Islet precursor cell (in vitro differentiated cells): ENCODE data around the gene TEKTIP1.

ENCODE experiments used
- DNase-seq: peaks from one replicate; pipeline ENCODE4 v3.0.0-alpha.2; 2018

The TEKTIP1 gene

DNA sequence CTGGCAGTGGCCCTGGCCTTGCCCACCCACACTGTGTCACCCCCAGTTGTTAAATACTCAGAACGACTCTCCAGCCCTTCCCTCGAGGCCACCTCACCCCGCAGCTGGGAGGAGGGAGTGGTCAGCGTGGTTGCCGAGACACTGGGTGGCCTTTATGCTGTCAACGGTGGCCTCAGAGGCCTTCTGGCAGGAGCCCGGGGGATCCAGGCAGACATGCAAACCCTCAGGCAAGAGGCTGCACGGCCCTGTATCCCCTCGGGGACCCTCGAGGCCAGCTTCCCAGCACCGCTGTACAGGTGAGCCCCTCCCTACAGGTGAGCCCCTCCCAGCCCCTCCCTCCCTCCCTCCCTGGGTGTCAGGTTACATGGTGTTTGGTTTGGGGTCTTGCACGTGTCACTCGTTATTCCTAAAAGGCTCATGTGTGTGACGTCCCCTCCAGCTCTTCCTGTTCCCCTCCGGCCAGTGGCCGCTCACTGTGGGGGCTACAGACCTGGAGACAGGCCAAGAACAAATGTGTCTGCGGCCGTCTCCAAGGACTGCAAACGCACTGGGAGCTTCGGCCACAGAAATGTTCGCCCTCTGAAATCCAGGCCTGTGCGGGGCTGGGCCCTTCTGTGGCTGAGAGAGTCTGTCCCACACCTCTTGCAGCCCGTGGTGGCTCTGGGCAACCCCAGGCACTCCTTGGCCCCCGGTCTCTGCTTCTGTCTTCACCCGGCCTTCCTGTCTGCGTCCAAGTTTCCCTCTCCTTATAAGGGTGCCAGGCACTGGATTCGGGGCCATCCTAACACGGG is at the start of gene TEKTIP1:
Gene TEKTIP1, plus strand, starts transcription at position 210 of the 791 bp plus-strand sequence. Its CDS starts 4 bp downstream, at position 214.
- peak; percentile 71 for DNase-seq

DNA sequence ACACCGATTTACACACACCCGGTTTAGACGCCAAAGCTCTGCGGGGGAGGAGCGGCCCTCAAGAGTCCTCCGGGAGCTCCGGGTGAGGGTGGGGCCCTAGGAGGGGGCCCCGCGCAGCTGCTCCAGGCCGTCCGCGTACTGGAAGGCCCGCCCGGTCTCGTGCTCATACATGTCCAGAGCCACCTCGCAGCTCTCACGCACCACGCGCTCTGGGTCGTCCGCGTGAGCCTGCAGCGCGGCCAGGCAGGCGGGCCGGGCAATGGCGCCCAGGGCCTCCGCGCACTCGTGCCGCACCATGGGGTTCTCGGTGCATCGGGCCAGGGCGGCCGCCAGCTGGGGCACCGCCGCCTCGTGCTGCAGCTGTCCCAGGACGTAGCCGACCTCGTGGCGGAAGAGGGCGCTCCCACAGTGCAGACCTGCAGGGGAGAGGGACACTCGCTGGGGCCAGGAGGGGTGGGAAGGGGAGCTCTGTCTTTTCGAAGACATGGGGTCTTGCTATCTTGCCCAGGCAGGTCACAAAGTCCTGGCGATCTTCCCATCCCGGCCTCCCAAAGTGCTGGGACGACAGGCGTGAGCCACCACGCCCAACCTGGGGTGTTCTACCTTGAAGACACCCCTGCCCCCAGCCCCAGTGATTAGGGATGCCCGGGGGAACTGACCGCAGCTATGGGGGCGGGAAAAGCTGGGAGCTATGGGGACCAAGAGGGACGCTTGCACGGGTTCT is 47.4 kb upstream of the TEKTIP1 start:
- no peak for DNase-seq

DNA sequence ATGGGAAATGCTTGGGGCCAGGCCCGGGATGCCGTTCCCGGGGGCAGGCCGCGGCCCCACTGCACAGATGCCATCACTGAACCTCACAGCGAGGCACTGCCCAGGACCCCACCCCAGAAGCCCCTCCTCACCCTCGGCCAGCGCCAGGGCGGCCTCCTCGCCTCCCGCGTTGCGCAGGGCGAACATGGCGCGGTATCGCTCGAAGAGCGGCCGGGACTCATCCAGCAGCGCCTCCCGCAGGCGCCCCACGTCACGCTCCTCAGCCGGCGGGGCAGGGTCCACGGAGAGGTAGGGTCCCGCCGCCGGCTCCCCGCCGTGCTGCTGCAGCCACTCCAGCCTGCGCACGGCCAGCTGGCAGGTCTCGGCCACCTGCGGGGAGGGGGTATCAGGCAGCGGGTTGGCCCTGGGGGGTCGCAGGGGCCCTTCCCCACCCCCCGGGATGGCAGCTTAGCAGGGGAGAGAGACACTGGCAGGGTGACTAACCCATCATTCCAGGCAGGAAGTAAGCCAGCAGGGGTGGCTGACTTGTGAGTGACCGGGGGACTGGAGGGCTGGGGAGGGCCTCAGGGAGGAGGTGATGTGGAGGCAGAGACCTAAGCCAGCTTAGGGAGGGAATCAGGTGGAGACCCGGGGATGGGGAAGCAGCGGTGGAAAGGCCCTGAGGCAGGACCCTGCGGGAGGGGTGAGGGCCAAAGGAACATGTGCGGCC is 46.7 kb upstream of the TEKTIP1 start:
- no peak for DNase-seq

DNA sequence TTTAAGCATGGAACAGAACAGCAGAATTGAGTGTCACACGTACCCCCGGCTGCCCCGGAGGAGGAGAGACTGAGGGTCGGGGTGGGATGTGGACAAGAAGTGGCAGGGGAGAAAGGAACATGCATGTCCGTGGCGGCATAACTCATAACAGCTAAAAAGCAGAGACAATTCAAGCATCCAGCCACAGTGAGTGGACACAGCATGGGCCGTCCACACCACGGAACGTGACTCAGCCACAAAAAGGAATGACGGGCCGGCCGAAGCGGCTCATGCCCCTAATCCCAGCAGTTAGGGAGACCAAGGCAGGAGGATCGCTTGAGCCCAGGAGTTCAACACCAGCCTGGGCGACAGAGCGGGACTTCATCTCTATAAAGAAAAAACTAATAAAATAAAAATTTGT is 46.1 kb upstream of the TEKTIP1 start:
- no peak for DNase-seq

DNA sequence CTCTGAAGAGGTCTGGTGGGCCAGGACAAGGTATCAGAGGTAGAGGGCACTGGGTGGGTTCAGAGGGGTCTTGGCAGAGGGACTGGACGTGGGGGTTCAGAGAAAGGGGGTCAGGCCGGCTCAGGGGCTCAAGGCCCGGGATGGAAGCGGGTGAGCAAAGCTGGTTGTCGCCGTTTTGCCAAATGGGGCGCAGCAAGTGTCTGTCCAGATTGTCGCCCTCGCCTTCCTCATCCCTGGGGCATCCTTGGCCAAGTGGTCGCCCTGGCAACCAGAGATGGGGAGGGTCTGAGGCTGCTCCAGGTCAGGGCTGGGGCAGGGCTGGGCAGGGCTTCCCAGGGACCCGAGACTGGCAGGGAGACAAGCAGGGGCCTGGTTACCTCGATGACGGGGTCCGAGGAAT is 45.3 kb upstream of the TEKTIP1 start:
- DNase-seq = no peak

DNA sequence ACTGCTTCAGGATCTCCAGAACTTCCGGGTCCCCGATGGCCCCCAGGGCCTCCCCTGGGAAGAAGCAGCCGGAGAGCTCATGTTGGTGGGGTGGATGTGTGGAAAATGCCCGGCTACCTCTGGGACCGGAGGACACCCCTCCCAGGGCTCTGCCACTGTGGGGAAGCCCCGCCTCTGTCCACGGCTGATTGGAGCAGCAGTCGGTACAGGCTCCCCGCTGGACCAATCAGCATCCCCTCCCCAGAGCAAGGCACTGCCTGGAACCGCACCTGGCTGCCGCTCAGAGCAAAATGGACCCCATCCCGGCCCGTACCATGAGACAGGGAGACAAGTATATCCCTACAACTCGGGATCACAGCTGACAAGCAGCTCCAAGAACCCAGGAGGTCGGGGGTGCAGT is 44.9 kb upstream of the TEKTIP1 start:
- peak; percentile 73 for DNase-seq

DNA sequence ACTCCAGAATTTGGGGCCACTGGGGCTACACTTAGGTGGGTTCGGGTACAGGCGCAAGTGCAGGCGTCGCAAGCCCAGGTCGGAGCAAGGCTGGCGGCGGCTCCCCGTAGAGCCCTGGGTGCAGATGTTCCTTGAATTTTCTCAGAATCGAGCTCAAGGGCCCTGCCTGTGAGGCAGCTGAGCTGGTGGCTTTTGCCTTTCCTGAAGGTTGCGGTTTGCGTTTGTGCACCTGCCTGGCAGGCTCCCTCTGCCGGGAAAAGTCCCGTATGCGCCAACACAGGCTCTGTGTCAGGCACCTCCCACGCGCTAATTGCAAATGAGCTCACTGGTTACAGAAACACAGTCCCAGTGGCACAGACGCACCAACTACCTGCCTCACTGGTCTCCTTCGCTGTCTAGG is 44.4 kb upstream of the TEKTIP1 start:
- DNase-seq = peak; percentile 51

DNA sequence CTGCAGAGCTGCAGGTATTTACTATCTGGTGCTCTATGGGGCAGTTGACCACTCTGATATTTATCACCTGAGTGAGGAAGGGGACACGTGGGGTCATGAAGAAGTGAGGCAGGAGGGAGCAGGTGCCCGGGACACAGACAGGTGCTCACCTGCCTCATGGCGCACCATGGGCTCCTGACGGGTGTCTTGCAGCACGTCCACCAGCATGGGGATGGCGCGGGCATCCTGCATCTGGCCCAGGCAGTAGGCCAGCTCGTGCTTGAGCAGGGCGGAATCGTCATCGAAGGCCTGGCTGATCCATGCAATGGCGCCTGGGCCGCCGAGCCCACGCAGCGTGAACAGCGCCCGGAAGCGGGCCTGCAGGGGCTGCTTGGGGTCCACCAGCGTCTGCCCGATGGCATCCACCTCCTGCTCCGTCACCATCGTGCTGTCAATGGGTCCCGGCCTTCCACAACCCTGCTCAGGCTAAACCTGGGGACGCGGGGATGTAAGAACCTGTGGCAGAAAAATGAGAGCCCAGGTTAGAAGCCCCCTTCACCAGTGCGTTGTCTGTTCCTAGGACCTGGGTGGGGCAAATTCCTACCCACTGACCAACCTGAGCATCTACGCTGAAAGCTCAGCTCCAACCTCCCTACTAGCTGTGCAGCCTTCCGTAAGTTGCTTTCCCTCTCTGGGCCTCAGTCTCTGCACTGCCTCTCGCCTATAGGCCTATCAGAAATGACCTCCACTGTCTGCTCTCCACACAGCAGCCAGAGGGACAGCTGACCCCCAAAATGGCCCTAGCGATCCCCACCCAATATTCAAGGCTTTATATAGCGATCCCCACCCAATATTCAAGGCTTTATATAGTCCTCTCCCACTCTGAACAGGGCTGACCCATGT is 42.3 kb upstream of the TEKTIP1 start:
- DNase-seq = no peak

DNA sequence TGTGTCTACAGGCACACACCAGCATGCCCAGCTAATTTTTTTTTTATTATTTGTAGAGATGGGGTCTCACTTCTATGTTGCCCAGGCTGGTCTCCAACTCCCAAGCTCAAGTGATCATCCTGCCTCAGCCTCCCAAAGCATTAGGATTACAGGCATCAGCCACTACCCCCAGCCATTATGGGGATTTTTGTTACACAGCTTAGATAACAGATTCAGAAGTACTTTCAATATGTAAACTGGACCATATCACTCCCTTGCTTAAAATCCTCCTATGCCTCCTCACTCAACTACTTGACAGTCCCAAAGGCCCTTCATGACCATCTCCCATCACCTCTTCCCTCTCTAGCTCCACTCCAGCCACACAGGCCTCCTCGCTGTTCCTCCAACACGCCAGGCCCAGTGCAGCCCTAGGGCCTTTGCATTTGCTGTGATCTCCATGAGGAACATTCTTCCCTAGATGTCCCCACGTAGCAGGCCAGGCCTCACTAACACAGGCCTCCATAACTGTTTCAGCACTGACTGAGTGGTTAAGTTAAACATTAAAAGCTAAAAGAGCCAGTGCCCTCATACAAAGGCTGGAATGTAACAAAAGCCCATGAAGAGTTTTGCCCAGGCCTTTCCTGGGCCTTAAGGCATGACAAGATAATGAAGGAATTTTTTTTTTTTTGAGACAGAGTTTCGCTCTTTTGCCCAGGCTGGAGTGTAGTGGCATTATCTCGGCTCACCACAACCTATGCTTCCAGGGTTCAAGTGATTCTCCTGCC is 41.0 kb upstream of the TEKTIP1 start:
- DNase-seq = no peak

DNA sequence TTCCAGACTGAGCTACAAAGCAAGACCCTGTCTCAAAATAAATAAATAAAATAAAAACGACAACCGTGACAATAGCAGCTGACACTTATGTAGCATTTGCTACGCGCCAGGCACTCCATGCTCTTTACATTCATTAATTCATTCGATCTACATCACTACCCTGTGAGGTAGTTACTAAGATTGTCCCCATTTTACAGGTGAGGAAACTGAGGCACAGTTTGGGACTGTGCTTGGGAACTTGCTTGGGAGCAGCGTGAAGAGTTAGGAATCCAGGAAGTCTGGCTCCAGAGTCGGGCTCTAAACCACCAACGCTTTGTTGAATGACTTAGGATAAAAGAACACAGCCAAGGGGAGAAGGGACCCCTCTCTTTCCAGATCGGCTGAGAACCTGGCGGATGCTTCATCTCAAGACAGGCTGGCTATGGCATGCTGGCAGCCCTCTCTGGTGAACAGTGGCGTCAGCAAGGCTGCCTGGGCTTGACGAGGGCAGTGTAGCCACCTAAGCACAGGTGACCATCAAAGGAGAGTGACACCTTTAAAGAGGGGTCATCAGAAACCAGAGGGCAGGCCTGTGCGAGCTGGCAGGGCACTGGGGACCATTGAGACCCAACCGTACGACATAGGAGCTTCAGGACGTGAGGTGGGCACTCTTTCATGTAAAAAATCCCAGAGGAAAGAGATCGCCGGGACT is 39.1 kb upstream of the TEKTIP1 start:
- peak; percentile 49 for DNase-seq

DNA sequence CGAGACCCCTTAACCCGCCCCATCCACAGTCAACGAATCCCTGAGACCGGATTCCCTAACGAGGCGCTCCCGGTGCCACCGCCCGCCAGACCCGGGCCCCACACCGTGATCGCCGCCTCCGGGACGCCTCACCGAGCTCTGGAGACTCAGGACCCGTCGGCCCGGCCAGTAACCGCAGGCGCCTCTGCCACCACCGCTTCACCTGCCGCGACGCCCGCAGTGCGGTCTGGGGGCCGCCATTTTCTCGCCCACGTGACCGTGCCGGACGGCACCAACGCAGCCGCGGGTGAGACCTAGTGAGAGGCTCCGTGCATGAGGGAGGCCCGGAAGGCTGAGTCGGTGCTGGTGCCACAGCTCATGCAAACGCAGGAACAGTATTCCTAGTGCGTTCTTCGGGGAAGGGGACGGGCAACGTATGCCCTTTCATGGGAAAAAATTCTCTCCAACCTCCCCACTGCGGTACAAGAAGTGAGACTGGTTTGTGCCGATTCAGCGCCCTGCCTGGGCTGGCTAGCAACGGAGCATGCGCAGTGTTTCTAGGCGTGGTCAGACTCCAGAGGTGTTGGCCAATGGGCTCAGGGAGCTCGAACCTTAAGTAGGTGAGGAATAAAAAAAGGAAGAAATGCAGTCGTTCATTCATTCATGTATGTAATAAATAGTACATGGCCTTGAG is 38.4 kb upstream of the TEKTIP1 start, which contains the start of gene DOHH:
Gene DOHH, minus strand, starts transcription at position 246 of the 673 bp plus-strand sequence. CDS start 3,860 bp downstream, outside the sequence.
- DNase-seq = peak; percentile 97

DNA sequence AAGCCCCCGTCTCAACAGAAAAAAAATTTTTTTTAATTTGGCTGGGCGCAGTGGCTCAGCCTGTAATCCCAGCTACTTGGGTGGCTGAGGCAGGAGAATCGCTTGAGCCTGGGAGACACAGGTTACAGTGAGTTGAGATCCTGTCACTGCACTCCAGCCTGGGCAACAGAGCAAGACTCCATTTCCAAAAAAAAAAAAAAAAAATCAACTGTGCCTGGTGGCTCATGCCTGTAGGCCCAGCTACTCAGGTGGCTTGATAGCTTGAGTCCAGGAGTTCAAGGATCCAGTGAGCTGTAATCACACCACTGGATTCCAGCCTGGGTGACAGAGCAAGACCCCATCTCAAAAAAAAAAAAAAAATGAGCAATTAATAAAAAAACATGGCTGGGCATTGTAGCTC is 37.2 kb upstream of the TEKTIP1 start:
- no peak for DNase-seq

DNA sequence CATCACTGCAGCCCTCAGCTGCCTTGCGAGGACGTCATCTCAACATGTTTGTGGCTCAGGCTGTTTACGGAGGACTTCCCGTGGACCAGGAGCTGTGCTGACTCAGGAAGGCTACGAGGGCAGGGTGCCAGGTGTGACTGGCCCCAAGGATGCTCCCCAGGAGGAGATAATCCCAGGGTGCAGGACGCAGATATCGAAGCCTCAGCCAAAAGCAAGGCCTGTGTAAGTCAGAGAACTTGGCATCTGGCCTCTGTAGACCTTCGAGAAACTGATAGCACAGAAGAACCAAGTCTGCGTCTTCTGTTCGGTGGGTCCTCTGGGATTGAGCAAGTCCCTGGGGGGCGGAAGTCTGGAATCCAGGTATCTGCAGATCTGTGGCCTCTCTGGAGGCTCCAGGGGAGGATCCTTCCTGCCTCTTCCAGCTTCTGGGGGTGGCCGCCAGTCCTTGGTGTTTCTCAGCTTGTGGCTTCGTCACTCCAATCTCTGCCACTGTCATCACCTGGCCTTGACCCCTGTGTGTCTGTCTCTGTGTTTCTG is 35.9 kb upstream of the TEKTIP1 start:
- no peak for DNase-seq

DNA sequence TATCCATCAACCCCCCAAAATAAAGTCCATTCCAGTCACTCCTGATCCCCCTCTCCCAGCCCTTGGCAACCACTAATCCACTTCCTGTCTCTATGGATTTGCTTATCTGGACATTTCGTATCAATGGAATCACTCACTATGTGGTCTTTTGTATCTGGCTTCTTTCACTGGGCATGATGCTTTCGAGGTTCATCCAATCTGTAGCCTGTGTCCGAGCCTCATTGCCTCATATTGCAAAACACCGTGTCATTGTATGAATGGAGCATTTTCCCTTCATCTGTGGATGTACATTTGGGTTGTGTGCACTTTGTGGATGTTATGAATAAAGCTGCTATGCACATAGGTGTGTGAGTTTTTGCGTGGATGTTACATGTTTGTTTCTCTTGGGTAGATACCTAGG is 34.2 kb upstream of the TEKTIP1 start:
- DNase-seq = no peak

DNA sequence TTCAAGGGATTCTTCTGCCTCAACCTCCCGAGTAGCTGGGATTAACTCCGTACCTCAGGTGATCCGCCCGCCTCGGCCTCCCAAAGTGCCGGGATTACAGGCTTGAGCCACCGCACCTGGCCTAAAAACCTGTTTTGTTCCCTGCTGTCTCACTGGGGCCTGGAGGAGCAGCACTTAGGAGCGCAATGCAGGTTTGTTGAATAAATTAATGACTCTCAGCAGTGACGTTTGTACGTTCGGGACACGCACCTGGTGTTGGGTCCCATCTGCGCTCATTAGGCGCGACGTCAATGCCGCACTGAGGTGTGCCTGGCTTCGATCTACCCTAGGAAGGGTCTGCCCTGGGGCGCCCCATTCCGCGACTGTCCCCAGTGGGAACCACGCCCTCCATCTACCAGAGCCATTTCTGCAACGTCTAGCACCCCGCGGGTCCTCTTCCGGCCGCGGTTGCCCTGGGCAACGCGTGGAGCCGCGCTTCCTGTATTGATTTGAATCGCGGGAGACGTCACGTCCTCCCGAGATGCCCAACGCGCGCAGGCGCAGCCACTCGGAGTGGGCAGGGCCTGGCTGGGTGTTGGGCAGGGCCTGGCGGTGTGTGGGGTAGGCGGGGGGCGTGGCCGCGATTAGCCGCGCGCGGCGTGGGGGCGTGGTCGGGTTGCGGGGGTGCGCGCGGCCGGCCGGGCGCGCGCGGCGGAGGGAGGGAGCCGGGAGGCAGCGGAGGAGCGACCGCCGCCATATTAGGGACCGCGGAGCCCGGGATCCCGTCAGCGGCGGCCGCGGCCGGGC is 33.2 kb upstream of the TEKTIP1 start, which contains the start of gene FZR1:
Gene FZR1, plus strand, starts transcription at position 714 of the 786 bp plus-strand sequence. CDS start 16,679 bp downstream, outside the sequence.
- DNase-seq = peak; percentile 99

DNA sequence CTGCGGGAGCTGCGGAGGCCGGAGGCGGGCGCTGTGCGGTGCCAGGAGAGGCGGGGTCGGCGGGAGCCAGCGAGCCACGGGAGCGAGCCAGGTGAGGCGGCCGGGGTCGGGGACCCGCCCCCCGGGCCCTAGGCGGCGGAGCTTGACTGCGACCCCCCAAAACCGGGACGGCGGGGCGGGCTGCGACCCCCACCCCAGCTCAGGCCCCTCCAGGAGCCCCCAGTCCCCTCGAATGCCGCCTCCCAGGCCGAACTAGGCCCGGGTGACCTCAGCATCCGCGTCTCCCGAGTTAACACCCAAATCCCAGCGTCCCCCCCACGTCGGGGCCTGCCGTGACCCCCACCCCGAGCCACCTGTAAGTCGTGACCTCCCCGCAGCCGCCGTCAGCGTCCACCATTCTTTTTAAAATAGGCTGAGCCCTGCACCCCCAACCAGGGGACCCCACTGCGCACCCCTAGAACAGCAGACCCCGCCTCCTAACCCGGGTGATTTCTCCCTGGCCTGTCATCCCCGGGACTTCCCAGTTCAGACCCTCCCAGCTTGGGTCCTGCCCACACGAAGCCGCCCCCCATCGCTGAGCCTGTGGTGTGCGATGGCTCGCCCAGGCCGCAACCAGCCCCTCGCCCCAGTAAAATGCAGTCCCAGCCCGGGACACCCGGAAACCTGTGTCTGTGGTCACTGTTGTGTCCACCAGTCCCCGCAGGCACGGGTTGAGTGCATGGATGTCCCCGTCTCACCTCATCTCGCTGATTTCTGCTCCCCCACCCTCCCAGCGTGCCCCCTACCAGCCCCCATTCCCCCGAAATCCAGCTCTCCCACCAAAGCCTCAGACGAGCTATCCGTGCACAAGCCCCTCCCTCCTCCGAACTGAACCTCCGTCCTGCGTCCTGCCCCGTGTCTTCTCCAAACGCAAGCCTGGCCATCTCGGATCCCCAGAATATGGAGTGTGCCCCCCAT is 32.3 kb upstream of the TEKTIP1 start:
- no peak for DNase-seq

DNA sequence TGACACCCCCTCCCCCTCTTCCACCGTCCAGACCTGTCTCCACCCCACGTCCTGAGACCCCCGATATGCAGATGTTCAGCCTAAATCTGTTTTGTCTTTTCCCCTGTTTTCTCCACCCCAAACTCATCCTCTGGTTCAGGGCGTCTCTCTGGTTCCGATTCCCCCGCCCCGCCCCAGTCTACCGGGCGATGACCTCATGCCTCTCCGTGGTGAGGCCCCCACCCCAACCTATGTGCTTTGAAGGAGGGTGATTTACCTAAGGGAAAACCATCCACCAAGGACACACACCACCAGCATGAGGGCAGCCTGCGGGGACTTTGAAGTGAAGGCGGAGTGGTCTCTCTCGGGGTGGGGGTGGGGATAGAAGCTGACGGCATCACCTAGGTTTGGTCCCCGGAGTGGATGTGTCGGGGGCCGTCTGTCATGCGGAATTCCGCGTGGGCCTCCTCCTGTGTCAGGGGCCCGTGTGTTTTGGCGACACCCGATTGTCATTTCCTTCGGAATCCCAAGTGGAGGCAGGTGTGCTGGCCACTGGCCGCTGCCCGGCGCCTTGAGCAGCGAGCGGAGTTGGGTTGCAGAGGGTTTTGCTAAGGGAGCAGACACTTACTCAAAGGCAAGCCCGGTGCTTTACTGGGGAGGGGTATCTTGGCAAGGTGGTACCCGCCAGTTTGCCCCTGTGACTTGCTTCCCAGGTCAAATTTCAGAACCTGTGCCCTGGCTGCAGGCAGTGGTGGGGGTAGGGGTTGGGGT is 31.4 kb upstream of the TEKTIP1 start:
- peak; percentile 74 for DNase-seq
